IPS-20b (cell line): Measurements from ENCODE around the gene MREG.
"Not testable (repeated sequence)": the region's sequence is repeated elsewhere in the genome, so short reads cannot be mapped to it uniquely, and the experiment has no call there.

Experiments
- H3K27ac ChIP-seq: one replicate; pipeline ENCODE4 v1.5.1; 2013; ENCODE audit warnings: low read length
- H3K27me3 ChIP-seq: 2 replicates; pipeline ENCODE4 v1.6.1; 2013; ENCODE audit warnings: mild to moderate bottlenecking, low read length, inconsistent platforms; ENCODE audit not compliant: insufficient read depth
- H3K36me3 ChIP-seq: 2 replicates; pipeline ENCODE4 v1.6.1; 2013; ENCODE audit warnings: low read depth, mild to moderate bottlenecking, inconsistent platforms, low read length, moderate library complexity; ENCODE audit not compliant: insufficient read depth
- H3K4me1 ChIP-seq: 2 replicates; pipeline ENCODE4 v1.6.1; 2013; ENCODE audit warnings: mild to moderate bottlenecking, control low read depth, inconsistent platforms, low read length, moderate library complexity; ENCODE audit not compliant: insufficient read depth
- H3K4me3 ChIP-seq: 2 replicates; pipeline ENCODE4 v1.5.1; 2013; ENCODE audit warnings: mild to moderate bottlenecking, low read length, inconsistent platforms
- H3K9ac ChIP-seq: 2 replicates; pipeline ENCODE4 v1.6.1; 2013; ENCODE audit warnings: low read depth, mild to moderate bottlenecking, inconsistent platforms, low read length, moderate library complexity
- H3K9me3 ChIP-seq: 2 replicates; pipeline ENCODE4 v1.6.1; 2013; ENCODE audit warnings: mild to moderate bottlenecking, low read depth, low read length, inconsistent platforms; ENCODE audit not compliant: insufficient read depth

Gene MREG

GRCh38 chr2:216003876-216004696 lies 9.3 kb downstream of the MREG start:
- Histone ChIP-seq H3K36me3 (peaks cover 7% of the 10 kb centered on the region; the same call in 1 of the 2 replicates), H3K9ac (peak overlapping the region; percentile 17; the same call in 1 of the 2 replicates), H3K9me3 (no peaks in the 10 kb centered on the region), H3K27ac (peak overlapping the region; percentile 31), H3K4me1 (peaks cover 41% of the 10 kb centered on the region), H3K4me3 (no peak overlapping the region), H3K27me3 (no peaks in the 10 kb centered on the region)

GRCh38 chr2:216002693-216003092 lies 10.7 kb downstream of the MREG start:
- Histone ChIP-seq H3K9me3 (no peaks in the 10 kb centered on the region), H3K4me1 (peaks cover 41% of the 10 kb centered on the region), H3K27me3 (no peaks in the 10 kb centered on the region), H3K36me3 (peaks cover 7% of the 10 kb centered on the region; the same call in 1 of the 2 replicates), H3K4me3 (no peak overlapping the region), H3K9ac (peak overlapping the region; percentile 33; the same call in 1 of the 2 replicates), H3K27ac (no peak overlapping the region)

GRCh38 chr2:216002101-216002678 lies 11.2 kb downstream of the MREG start:
- peaks cover 10% of the 10 kb centered on the region for H3K36me3 ChIP-seq
- peaks cover 41% of the 10 kb centered on the region for H3K4me1 ChIP-seq
- H3K4me3 ChIP-seq = no peak overlapping the region
- H3K9me3 ChIP-seq = no peaks in the 10 kb centered on the region
- no peak overlapping the region for H3K27ac ChIP-seq
- H3K9ac ChIP-seq = peak overlapping the region; percentile 33; the same call in 1 of the 2 replicates
- no peaks in the 10 kb centered on the region for H3K27me3 ChIP-seq

GRCh38 chr2:216001216-216002100 lies 11.9 kb downstream of the MREG start:
- Histone ChIP-seq H3K9me3 (no peaks in the 10 kb centered on the region), H3K9ac (peak overlapping the region; percentile 33; the same call in 1 of the 2 replicates), H3K4me3 (no peak overlapping the region), H3K4me1 (peaks cover 34% of the 10 kb centered on the region), H3K27ac (no peak overlapping the region), H3K27me3 (no peaks in the 10 kb centered on the region), H3K36me3 (peaks cover 13% of the 10 kb centered on the region)

GRCh38 chr2:215998636-215999035 lies 14.7 kb downstream of the MREG start:
- Histone ChIP-seq H3K4me3 (no peak overlapping the region), H3K9ac (no peak overlapping the region), H3K9me3 (no peaks in the 10 kb centered on the region), H3K36me3 (peaks cover 31% of the 10 kb centered on the region), H3K4me1 (peaks cover 22% of the 10 kb centered on the region), H3K27me3 (no peaks in the 10 kb centered on the region), H3K27ac (no peak overlapping the region)

GRCh38 chr2:215997219-215997618 lies 16.1 kb downstream of the MREG start:
- peaks cover 16% of the 10 kb centered on the region for H3K4me1 ChIP-seq
- H3K4me3 ChIP-seq = no peak overlapping the region
- H3K27me3 ChIP-seq = no peaks in the 10 kb centered on the region
- H3K9me3 ChIP-seq = no peaks in the 10 kb centered on the region
- H3K36me3 ChIP-seq = peaks cover 31% of the 10 kb centered on the region
- H3K27ac ChIP-seq = no peak overlapping the region
- no peak overlapping the region for H3K9ac ChIP-seq

- peaks cover 25% of the 10 kb centered on the region for H3K36me3 ChIP-seq
- H3K4me1 ChIP-seq = peaks cover 2% of the 10 kb centered on the region; the same call in 1 of the 2 replicates
- no peak overlapping the region for H3K4me3 ChIP-seq
- H3K27me3 ChIP-seq = no peaks in the 10 kb centered on the region
- H3K9ac ChIP-seq = no peak overlapping the region
- no peak overlapping the region for H3K27ac ChIP-seq
- no peaks in the 10 kb centered on the region for H3K9me3 ChIP-seq
Measured at GRCh38 chr2:215994911-215995310, 18.4 kb downstream of the MREG start.

- H3K27me3 ChIP-seq, H3K27ac ChIP-seq, H3K9me3 ChIP-seq, H3K4me3 ChIP-seq, H3K9ac ChIP-seq, H3K4me1 ChIP-seq: not testable (repeated sequence)
- H3K36me3 ChIP-seq = peaks cover 20% of the 10 kb centered on the region
Measured at GRCh38 chr2:215988556-215989207, 24.7 kb downstream of the MREG start.

- H3K36me3 ChIP-seq = peaks cover 24% of the 10 kb centered on the region
- no peaks in the 10 kb centered on the region; the same call in 1 of the 2 replicates for H3K9me3 ChIP-seq
- H3K27ac ChIP-seq = no peak overlapping the region
- H3K4me1 ChIP-seq = no peaks in the 10 kb centered on the region; the same call in 1 of the 2 replicates
- H3K9ac ChIP-seq = no peak overlapping the region
- H3K27me3 ChIP-seq = no peaks in the 10 kb centered on the region
- H3K4me3 ChIP-seq = no peak overlapping the region
Measured at GRCh38 chr2:215985257-215985656, 28.1 kb downstream of the MREG start.

- Histone ChIP-seq H3K9me3 (no peaks in the 10 kb centered on the region; the same call in 1 of the 2 replicates), H3K27me3 (no peaks in the 10 kb centered on the region), H3K36me3 (peaks cover 24% of the 10 kb centered on the region), H3K9ac (no peak overlapping the region), H3K27ac (no peak overlapping the region), H3K4me1 (no peaks in the 10 kb centered on the region; the same call in 1 of the 2 replicates), H3K4me3 (no peak overlapping the region)
Measured at GRCh38 chr2:215984661-215985060, 28.7 kb downstream of the MREG start.
